Omental fat pad (tissue), 4 donors: Measurements from ENCODE around the gene PNMA6E. TPM values are rescaled to one million over a fixed set of nuclear protein-coding genes. Genes with fewer than 3 reads are reported as not detected.

Experiments
- ATAC-seq: fragments of 150-250 bp; one replicate; pipeline ENCODE4 v1.9.1; 2016; ENCODE audit warnings: mild to moderate bottlenecking, moderate library complexity; ENCODE audit not compliant: low FRiP score
- DNase-seq: peaks from one replicate; pipeline ENCODE4 v3.0.0-alpha.2; 2019; ENCODE audit warnings: low spot score
- CTCF ChIP-seq, 3 donors: fragments of 450-650 bp; IDR thresholded peaks; one replicate each; pipeline ENCODE4 v1.5.1; 2016 to 2017; ENCODE audit warnings: antibody characterized with exemption in 3 of 3, mild to moderate bottlenecking in 3 of 3, moderate library complexity in 2 of 3
- total RNA-seq, 4 donors: library from RNA; depleted of rRNA; stranded (reverse); fragments of >200 nt; gene quantifications; one replicate each; pipeline ENCODE4 v1.1.0, GENCODE V29; 2016

The PNMA6E gene
- total RNA-seq, 4 donors from 2014 or later: 0.32 TPM; not detected in 3

GRCh38 chrX:153434801-153435200, 33.7 kb upstream of the PNMA6E start:
- ATAC-seq (no peak), DNase-seq (no peak)
- TF ChIP-seq CTCF (IDR thresholded peaks at IDR 0.05): no peak

- ATAC-seq: no peak
- no peak for DNase-seq
- TF ChIP-seq CTCF (IDR thresholded peaks at IDR 0.05): no peak
Measured at GRCh38 chrX:153433781-153434285, 32.7 kb upstream of the PNMA6E start.

GRCh38 chrX:153433161-153433680, 32.1 kb upstream of the PNMA6E start:
- ATAC-seq (no peak), DNase-seq (no peak)
- no peak for TF ChIP-seq CTCF (IDR thresholded peaks at IDR 0.05)

- DNase-seq (no peak), ATAC-seq (no peak)
- no peak for TF ChIP-seq CTCF (IDR thresholded peaks at IDR 0.05)
Measured at GRCh38 chrX:153430796-153431195, 29.6 kb upstream of the PNMA6E start.

GRCh38 chrX:153426204-153426603, 25.1 kb upstream of the PNMA6E start:
- no peak for TF ChIP-seq CTCF (IDR thresholded peaks at IDR 0.05)
- no peak for ATAC-seq
- DNase-seq: no peak

- no peak for ATAC-seq
- no peak for TF ChIP-seq CTCF (IDR thresholded peaks at IDR 0.05)
- DNase-seq: no peak
Measured at GRCh38 chrX:153423652-153424051, 22.5 kb upstream of the PNMA6E start.

- DNase-seq (no peak), ATAC-seq (no peak)
- TF ChIP-seq CTCF (IDR thresholded peaks at IDR 0.05): no peak
Measured at GRCh38 chrX:153421856-153422255, 20.7 kb upstream of the PNMA6E start.
